ENCODE results near the gene LENEP.

LENEP gene

GRCh38 chr1:154993572-154994268 lies at the start of gene LENEP:
Gene LENEP, plus strand, starts transcription at chr1:154993586. Its CDS starts 22 bp downstream, at chr1:154993608.
- in situ Hi-C loops (cut with HindIII; ENCODE audit: low sequenced_read_pairs): no loop called here

- in situ Hi-C loops (cut with HindIII; ENCODE audit: low sequenced_read_pairs): no loop called here
These were observed 49.6 kb upstream of the LENEP start for GRCh38 chr1:154943649-154944400.

GRCh38 chr1:154944401-154945159 lies 48.8 kb upstream of the LENEP start:
- in situ Hi-C loops (cut with HindIII; ENCODE audit: low sequenced_read_pairs): no loop called here

GRCh38 chr1:154945160-154945961 lies 48.0 kb upstream of the LENEP start:
- in situ Hi-C loops (cut with HindIII; ENCODE audit: low sequenced_read_pairs): no loop called here

GRCh38 chr1:154945962-154946850 lies 47.2 kb upstream of the LENEP start:
- in situ Hi-C loops (cut with HindIII; ENCODE audit: low sequenced_read_pairs): no loop called here

- in situ Hi-C loops (cut with HindIII; ENCODE audit: low sequenced_read_pairs): no loop called here
These were observed 45.3 kb upstream of the LENEP start for GRCh38 chr1:154948079-154948478.

GRCh38 chr1:154951901-154952657 lies 41.3 kb upstream of the LENEP start:
- in situ Hi-C loops (cut with HindIII; ENCODE audit: low sequenced_read_pairs): no loop called here

GRCh38 chr1:154952664-154953063 lies 40.7 kb upstream of the LENEP start:
- in situ Hi-C loops (cut with HindIII; ENCODE audit: low sequenced_read_pairs): no loop called here

GRCh38 chr1:154953611-154954038 lies 39.8 kb upstream of the LENEP start:
- in situ Hi-C loops (cut with HindIII; ENCODE audit: low sequenced_read_pairs): no loop called here

GRCh38 chr1:154954541-154954940 lies 38.8 kb upstream of the LENEP start:
- in situ Hi-C loops (cut with HindIII; ENCODE audit: low sequenced_read_pairs): no loop called here

- in situ Hi-C loops (cut with HindIII; ENCODE audit: low sequenced_read_pairs): no loop called here
These were observed 38.2 kb upstream of the LENEP start for GRCh38 chr1:154955039-154955717.

- in situ Hi-C loops (cut with HindIII; ENCODE audit: low sequenced_read_pairs): no loop called here
These were observed 37.5 kb upstream of the LENEP start, which contains the start of gene PBXIP1 for GRCh38 chr1:154955718-154956543. Gene PBXIP1, minus strand, starts transcription at chr1:154956099. Its CDS starts 2,378 bp downstream, at chr1:154953721.

GRCh38 chr1:154956544-154956941 lies 36.8 kb upstream of the LENEP start:
- in situ Hi-C loops (cut with HindIII; ENCODE audit: low sequenced_read_pairs): no loop called here

- in situ Hi-C loops (cut with HindIII; ENCODE audit: low sequenced_read_pairs): no loop called here
These were observed 36.2 kb upstream of the LENEP start for GRCh38 chr1:154957091-154957657.

GRCh38 chr1:154958036-154958435 lies 35.4 kb upstream of the LENEP start:
- in situ Hi-C loops (cut with HindIII; ENCODE audit: low sequenced_read_pairs): no loop called here

GRCh38 chr1:154958681-154959425 lies 34.5 kb upstream of the LENEP start:
- in situ Hi-C loops (cut with HindIII; ENCODE audit: low sequenced_read_pairs): no loop called here

- in situ Hi-C loops (cut with HindIII; ENCODE audit: low sequenced_read_pairs): no loop called here
These were observed 34.0 kb upstream of the LENEP start for GRCh38 chr1:154959426-154959780.
